ENCODE data around the gene JDP2.

Gene JDP2

DNA sequence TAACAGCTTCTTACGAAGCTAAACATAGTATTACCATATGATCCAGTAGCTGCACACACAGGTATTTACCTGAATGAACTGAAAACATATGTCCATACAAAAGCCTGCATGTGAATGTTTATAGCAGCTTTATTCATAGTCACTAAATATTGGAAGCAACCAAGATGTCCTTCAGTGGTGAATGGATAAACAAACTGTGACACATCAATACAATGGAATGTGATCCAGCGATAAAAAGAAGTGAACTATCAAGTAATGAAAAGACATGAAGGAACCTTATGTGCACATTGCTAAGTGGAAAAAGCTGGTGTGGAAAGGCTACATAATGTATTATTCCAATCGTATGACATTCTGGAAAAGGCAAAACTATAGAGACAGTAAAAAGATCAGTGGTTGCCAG lies 38.1 kb upstream of the JDP2 start:
- no peak for DNase-seq (ENCODE audit: low read depth)
- TF ChIP-seq, protein P1, sequence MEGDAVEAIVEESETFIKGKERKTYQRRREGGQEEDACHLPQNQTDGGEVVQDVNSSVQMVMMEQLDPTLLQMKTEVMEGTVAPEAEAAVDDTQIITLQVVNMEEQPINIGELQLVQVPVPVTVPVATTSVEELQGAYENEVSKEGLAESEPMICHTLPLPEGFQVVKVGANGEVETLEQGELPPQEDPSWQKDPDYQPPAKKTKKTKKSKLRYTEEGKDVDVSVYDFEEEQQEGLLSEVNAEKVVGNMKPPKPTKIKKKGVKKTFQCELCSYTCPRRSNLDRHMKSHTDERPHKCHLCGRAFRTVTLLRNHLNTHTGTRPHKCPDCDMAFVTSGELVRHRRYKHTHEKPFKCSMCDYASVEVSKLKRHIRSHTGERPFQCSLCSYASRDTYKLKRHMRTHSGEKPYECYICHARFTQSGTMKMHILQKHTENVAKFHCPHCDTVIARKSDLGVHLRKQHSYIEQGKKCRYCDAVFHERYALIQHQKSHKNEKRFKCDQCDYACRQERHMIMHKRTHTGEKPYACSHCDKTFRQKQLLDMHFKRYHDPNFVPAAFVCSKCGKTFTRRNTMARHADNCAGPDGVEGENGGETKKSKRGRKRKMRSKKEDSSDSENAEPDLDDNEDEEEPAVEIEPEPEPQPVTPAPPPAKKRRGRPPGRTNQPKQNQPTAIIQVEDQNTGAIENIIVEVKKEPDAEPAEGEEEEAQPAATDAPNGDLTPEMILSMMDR (conservative IDR thresholded peaks at IDR 0.05; ENCODE audit: low read depth, low read length) = no peak
- no peak overlapping the region for H3K4me3 ChIP-seq (ENCODE audit: low read depth, low read length)

DNA sequence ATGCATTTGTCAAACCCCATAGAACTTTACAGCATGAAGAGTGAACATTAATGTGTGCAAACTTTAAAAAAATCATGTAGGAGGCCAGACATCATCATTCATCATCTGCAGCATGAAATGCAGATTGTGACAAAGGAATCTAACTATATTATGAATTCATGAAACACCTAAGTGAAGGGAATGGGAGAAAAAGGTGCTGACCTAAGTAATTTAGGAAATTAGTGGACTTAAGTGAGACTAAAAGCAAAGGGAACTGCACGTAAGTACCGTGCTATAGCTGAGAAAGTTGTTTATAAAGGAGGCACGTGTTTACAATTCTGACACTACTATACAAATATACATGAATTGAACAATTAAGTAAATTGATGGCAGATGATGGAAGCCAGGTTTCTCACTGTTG lies 37.6 kb upstream of the JDP2 start:
- TF ChIP-seq, protein P1 (conservative IDR thresholded peaks at IDR 0.05; ENCODE audit: low read depth, low read length) = no peak
- H3K4me3 ChIP-seq (ENCODE audit: low read depth, low read length) = no peak overlapping the region

DNA sequence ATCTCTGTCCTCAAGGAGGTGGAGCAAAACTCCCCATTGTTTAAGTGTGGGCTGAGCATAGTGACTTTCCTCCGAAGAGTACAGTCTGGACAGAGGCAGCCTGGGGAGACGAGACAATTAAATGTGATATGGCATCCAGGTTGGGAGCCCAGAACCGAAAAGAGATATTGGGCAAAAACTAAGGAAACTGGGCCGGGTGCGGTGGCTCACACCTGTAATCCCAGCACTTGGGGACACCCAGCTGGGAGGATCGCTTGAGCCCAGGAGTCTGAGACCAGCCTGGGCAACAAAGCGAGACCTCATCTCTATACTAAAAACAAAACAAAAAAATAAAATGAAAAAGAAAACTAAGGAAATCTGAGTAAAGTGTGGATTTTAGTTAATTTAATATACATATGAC lies 35.9 kb upstream of the JDP2 start:
- H3K4me3 ChIP-seq (ENCODE audit: low read depth, low read length) = no peak overlapping the region
- DNase-seq (ENCODE audit: low read depth) = no peak
- TF ChIP-seq, protein P1 (conservative IDR thresholded peaks at IDR 0.05; ENCODE audit: low read depth, low read length) = no peak

More for the DNA sequence above, 37.6 kb upstream of the JDP2 start:
- DNase-seq (ENCODE audit: low read depth) = no peak

DNA sequence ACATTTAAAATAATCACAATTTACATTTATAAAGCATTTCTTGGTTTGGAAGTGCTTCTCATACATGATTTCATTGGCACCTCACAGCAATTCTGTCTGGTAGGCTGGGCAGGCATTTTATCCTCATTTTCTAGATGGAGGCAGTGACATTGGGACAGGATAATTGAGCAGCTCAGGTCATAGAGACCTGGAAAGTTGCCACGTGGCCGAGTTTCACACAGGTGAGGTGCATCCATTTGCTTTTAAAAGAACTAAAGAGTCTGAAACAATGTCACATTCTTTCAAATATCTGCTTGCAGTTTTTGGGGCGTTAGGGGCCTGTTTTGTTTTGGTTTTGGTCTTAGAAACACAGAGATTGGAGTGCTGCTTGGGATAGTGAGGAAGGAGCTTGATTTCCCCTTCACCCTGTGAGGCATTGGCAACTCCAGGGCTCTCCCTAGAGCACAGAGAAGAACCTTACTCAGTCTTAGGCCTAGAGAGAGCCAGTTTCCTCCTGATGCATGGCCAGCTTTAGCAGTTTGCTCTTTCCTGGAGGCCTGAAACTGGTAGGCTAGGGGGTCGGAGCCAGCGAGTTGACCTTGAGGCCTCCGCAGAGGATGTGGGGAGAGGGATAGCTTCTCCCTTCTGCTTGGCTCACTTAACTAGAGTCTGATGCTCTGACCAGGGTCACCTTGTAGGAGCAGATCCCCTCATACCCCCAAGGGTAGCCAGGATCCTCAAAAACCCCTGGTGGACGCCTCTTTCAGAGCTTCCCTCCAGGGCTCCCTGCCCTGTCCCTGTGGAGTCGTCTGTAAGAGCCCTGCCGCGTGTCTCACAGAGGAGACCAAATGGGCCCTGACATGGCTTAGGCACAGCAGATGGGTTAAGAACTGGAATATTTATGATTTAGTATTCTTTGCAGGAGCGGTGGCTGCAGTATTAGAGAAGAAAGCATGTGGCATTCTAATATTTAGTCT lies 34.9 kb upstream of the JDP2 start:
- no peak overlapping the region for H3K4me3 ChIP-seq (ENCODE audit: low read depth, low read length)
- TF ChIP-seq, protein P1 (conservative IDR thresholded peaks at IDR 0.05; ENCODE audit: low read depth, low read length) = no peak
- no peak for DNase-seq (ENCODE audit: low read depth)

DNA sequence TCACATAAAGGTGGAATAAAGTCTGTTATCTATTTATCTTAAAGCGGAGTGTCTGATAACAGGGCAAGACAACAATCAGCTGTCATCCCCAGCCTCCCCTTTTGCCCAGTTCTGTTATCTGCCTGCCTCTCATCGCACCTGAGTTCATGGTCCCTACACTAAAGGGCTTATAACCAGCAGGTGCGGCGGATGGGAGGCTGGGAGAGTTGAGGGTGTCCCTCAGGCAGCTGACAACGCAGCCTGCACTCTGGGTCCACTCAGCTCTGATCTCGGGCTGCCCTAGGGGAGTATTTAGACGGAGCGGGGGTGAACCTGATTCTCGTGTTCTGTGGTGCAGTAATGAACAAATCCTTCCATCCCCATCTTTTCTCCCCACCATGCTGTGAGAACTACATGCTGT lies 34.0 kb upstream of the JDP2 start:
- TF ChIP-seq, protein P1 (conservative IDR thresholded peaks at IDR 0.05; ENCODE audit: low read depth, low read length) = no peak
- H3K4me3 ChIP-seq (ENCODE audit: low read depth, low read length) = no peak overlapping the region
- no peak for DNase-seq (ENCODE audit: low read depth)

DNA sequence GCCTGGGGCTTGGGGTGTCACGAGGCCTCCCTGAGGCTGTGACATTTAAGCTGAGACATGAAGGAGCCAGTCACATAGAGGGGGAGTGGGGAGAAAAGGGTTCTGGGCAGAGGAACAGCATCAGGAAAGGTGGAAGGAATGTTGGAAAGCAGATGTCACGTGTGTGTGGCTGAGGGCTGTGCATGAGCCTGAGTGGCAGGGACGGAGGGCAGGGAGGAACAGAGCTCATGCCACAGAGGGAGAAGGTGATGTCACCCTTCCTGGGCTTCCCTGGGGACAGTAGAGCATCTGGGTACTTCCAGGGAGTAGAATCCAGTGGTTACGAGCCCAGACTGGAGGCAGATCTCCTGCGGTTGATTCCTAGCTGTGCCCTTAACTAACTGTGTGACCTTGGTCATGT lies 32.0 kb upstream of the JDP2 start:
- TF ChIP-seq, protein P1 (conservative IDR thresholded peaks at IDR 0.05; ENCODE audit: low read depth, low read length) = no peak
- no peak overlapping the region for H3K4me3 ChIP-seq (ENCODE audit: low read depth, low read length)
- no peak for DNase-seq (ENCODE audit: low read depth)

DNA sequence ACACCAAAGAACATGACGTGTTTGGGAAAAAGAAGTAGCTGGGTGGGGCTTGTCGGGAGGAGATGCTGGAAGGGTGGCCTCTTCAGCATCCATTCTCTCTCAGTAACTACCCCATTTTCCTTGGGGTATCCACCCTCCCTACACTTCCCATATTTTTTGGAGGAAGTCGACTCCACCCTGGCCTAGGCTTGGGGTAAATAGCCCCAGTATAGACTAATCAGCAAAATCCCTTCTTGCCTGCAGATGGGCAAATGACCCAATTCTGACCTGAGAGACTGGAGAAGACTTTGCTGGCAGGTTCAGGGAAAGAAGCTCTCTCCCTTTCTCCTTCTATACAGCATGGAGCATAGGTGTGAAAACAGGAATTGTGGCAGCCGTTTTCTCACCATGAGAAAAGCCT lies 28.5 kb upstream of the JDP2 start:
- TF ChIP-seq, protein P1 (conservative IDR thresholded peaks at IDR 0.05; ENCODE audit: low read depth, low read length) = no peak
- no peak overlapping the region for H3K4me3 ChIP-seq (ENCODE audit: low read depth, low read length)
- DNase-seq (ENCODE audit: low read depth) = no peak

Measured in choroid plexus epithelial cell (primary cell).